Left kidney (tissue), 2 donors: ENCODE measurements around the gene TXNRD2. TPM values are rescaled to one million over a fixed set of nuclear protein-coding genes. Genes with fewer than 3 reads are reported as not detected.
"Not testable (repeated sequence)": the region's sequence is repeated elsewhere in the genome, so short reads cannot be mapped to it uniquely, and the experiment has no call there.

Source experiments
- DNase-seq: peaks from one replicate; pipeline ENCODE4 v3.0.0-alpha.2; 2013
- polyA plus RNA-seq: library from polyadenylated mRNA; unstranded; fragments of 120-200 nt; gene quantifications from one replicate; pipeline ENCODE4 v1.2.1, GENCODE V29; 2013; ENCODE audit not compliant: insufficient read length

Gene TXNRD2
- polyA plus RNA-seq, 1 donor = 27.7 TPM

- DNase-seq = no peak
Measured at GRCh38 chr22:19890502-19891316, 50.9 kb downstream of the TXNRD2 start.

- no peak for DNase-seq
Measured at GRCh38 chr22:19889951-19890350, 51.7 kb downstream of the TXNRD2 start.

- no peak for DNase-seq
Measured at GRCh38 chr22:19888131-19888746, 53.4 kb downstream of the TXNRD2 start.

- no peak for DNase-seq
Measured at GRCh38 chr22:19887256-19887985, 54.2 kb downstream of the TXNRD2 start.

- DNase-seq = no peak
Measured at GRCh38 chr22:19886605-19887255, 54.9 kb downstream of the TXNRD2 start.

- no peak for DNase-seq
Measured at GRCh38 chr22:19885841-19886592, 55.6 kb downstream of the TXNRD2 start.

- DNase-seq = no peak
Measured at GRCh38 chr22:19884954-19885751, 56.5 kb downstream of the TXNRD2 start.

GRCh38 chr22:19884161-19884953 lies 57.3 kb downstream of the TXNRD2 start:
- DNase-seq = no peak

- not testable (repeated sequence) for DNase-seq
Measured at GRCh38 chr22:19883446-19883845, 58.2 kb downstream of the TXNRD2 start.

- DNase-seq = no peak
Measured at GRCh38 chr22:19882446-19883381, 58.9 kb downstream of the TXNRD2 start.

- no peak for DNase-seq
Measured at GRCh38 chr22:19880786-19881569, 60.6 kb downstream of the TXNRD2 start.

- no peak for DNase-seq
Measured at GRCh38 chr22:19879992-19880785, 61.4 kb downstream of the TXNRD2 start.

- no peak for DNase-seq
Measured at GRCh38 chr22:19879643-19879991, 62.0 kb downstream of the TXNRD2 start.

- no peak for DNase-seq
Measured at GRCh38 chr22:19879246-19879570, 62.4 kb downstream of the TXNRD2 start.

- DNase-seq = no peak
Measured at GRCh38 chr22:19878461-19879245, 63.0 kb downstream of the TXNRD2 start.

- DNase-seq = no peak
Measured at GRCh38 chr22:19877626-19878339, 63.8 kb downstream of the TXNRD2 start.
